ENCODE measurements around the gene PAMR1. TPM values are rescaled to one million over a fixed set of nuclear protein-coding genes. Genes with fewer than 3 reads are reported as not detected.

Gene PAMR1
- polyA plus RNA-seq, 2 donors, result 0.31 to 1.2 TPM

DNA sequence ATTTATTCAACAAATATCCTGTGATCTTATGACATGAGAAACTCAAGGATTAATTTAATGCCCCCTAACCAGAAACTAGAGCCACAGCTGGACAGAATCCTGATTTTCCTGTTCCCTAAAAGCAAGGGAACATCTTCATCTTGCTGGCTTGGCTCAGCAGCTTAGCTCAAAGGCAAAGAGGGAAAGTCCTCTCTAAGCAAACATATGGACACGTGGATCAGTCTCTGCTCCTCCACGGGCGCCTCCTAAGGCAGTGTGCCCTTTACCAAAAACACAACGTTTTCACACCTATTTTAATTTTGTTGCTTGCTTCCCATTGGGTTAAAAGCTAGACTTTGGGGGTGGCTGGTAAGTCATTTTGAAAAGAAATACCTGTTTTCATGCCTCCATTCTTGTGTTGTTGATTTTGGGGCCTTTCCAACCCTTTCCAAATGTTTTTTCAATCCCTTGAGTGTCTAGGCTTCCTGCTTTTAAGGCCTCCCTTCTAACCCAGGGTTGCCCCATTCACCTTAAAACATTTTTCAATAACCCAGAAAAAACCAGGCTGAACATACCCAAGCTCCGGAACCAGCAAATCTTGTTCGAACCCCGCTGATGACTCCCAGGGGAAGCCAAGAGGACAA, 121.5 kb downstream of the PAMR1 start:
- no peaks in the 10 kb centered on the region for H3K4me1 ChIP-seq (ENCODE audit: control insufficient read depth in 2 of 2, insufficient read depth in 2 of 2, low read length in 1 of 2)
- no peak overlapping the region for H3K4me3 ChIP-seq (ENCODE audit: low read depth in 1 of 2, low read length in 2 of 2)
- H3K27me3 ChIP-seq (ENCODE audit: control insufficient read depth in 1 of 2, insufficient read depth in 2 of 2, low read length in 2 of 2), result no peaks in the 10 kb centered on the region
- no peak overlapping the region for H3K27ac ChIP-seq (ENCODE audit: low read depth in 2 of 2, low read length in 1 of 2)
- H3K36me3 ChIP-seq (ENCODE audit: control insufficient read depth in 2 of 2, insufficient read depth in 2 of 2, low read length in 1 of 2), result no peaks in the 10 kb centered on the region
- 68% methylated on average over 7 of the region's 7 CpGs for WGBS, 2 donors
- no peaks in the 10 kb centered on the region for H3K9me3 ChIP-seq (ENCODE audit: control insufficient read depth in 2 of 2, insufficient read depth in 1 of 2, low read depth in 1 of 2, low read length in 1 of 2)

DNA sequence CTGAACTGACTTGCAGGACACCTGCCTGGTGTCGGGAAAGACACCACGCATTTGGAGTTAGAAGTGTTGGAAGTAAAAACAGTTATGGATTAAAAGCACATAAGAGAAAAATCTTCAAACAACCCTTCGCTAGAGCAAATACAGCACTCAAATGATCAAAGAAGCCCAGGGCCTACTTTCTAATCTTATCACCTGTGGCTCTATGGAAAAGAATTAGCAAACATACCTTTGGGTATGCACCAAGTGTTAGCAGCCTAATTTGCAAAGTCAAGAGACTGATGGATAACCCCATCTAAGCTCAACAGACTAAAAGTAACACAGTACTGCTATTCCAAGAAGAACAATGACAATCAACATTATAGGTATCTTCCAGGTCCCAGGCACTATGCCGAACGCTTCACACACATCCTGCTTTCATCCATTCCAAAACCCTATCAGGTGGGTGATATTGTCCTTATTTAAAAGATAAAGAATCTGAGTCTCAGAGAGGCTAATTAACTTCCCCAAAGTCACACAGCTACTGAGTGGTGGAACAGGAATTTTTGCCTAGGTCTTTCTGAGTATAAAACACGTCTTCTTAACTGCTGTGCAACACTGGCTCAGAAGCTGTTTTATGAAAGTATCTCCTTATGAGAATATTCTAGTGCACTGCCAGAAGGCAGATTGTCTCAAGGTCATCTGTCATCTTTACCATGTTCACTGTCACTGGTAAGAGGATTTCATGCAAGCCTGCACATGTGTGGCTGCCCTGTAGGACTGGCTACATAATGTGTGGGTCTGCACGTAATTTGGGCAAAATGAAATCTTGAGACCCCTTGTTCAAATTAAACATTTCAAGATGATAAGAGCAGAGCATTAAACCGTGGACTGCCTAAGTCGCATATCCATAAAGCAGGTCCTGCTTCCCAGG, 122.4 kb downstream of the PAMR1 start:
- Histone ChIP-seq H3K4me3 (ENCODE audit: low read depth in 1 of 2, low read length in 2 of 2) (no peak overlapping the region), H3K27me3 (ENCODE audit: control insufficient read depth in 1 of 2, insufficient read depth in 2 of 2, low read length in 2 of 2) (no peaks in the 10 kb centered on the region), H3K36me3 (ENCODE audit: control insufficient read depth in 2 of 2, insufficient read depth in 2 of 2, low read length in 1 of 2) (no peaks in the 10 kb centered on the region), H3K9me3 (ENCODE audit: control insufficient read depth in 2 of 2, insufficient read depth in 1 of 2, low read depth in 1 of 2, low read length in 1 of 2) (no peaks in the 10 kb centered on the region), H3K4me1 (ENCODE audit: control insufficient read depth in 2 of 2, insufficient read depth in 2 of 2, low read length in 1 of 2) (no peaks in the 10 kb centered on the region), H3K27ac (ENCODE audit: low read depth in 2 of 2, low read length in 1 of 2) (no peak overlapping the region)
- 73 to 81% methylated on average over 9 of the region's 9 CpGs for WGBS, 2 donors

GRCh38 chr11:35398881-35399280, 126.5 kb downstream of the PAMR1 start:
- H3K27me3 ChIP-seq (ENCODE audit: control insufficient read depth in 1 of 2, insufficient read depth in 2 of 2, low read length in 2 of 2), result no peaks in the 10 kb centered on the region
- 56 to 60% methylated on average over 1 of the region's 1 CpG for WGBS, 2 donors
- no peaks in the 10 kb centered on the region for H3K4me1 ChIP-seq (ENCODE audit: control insufficient read depth in 2 of 2, insufficient read depth in 2 of 2, low read length in 1 of 2)
- H3K27ac ChIP-seq (ENCODE audit: low read depth in 2 of 2, low read length in 1 of 2), result no peak overlapping the region
- H3K36me3 ChIP-seq (ENCODE audit: control insufficient read depth in 2 of 2, insufficient read depth in 2 of 2, low read length in 1 of 2), result no peaks in the 10 kb centered on the region
- H3K4me3 ChIP-seq (ENCODE audit: low read depth in 1 of 2, low read length in 2 of 2), result no peak overlapping the region
- no peaks in the 10 kb centered on the region for H3K9me3 ChIP-seq (ENCODE audit: control insufficient read depth in 2 of 2, insufficient read depth in 1 of 2, low read depth in 1 of 2, low read length in 1 of 2)

GRCh38 chr11:35394941-35395340, 130.5 kb downstream of the PAMR1 start:
- Histone ChIP-seq H3K27me3 (ENCODE audit: control insufficient read depth in 1 of 2, insufficient read depth in 2 of 2, low read length in 2 of 2) (no peaks in the 10 kb centered on the region), H3K27ac (ENCODE audit: low read depth in 2 of 2, low read length in 1 of 2) (no peak overlapping the region), H3K4me3 (ENCODE audit: low read depth in 1 of 2, low read length in 2 of 2) (no peak overlapping the region), H3K4me1 (ENCODE audit: control insufficient read depth in 2 of 2, insufficient read depth in 2 of 2, low read length in 1 of 2) (no peaks in the 10 kb centered on the region), H3K36me3 (ENCODE audit: control insufficient read depth in 2 of 2, insufficient read depth in 2 of 2, low read length in 1 of 2) (no peaks in the 10 kb centered on the region), H3K9me3 (ENCODE audit: control insufficient read depth in 2 of 2, insufficient read depth in 1 of 2, low read depth in 1 of 2, low read length in 1 of 2) (no peaks in the 10 kb centered on the region)
- WGBS, 2 donors, result 91 to 92% methylated on average over 5 of the region's 5 CpGs

GRCh38 chr11:35393098-35393497, 132.3 kb downstream of the PAMR1 start:
- WGBS, 2 donors, result 69 to 76% methylated on average over 4 of the region's 4 CpGs
- no peaks in the 10 kb centered on the region for H3K4me1 ChIP-seq (ENCODE audit: control insufficient read depth in 2 of 2, insufficient read depth in 2 of 2, low read length in 1 of 2)
- no peak overlapping the region for H3K27ac ChIP-seq (ENCODE audit: low read depth in 2 of 2, low read length in 1 of 2)
- no peaks in the 10 kb centered on the region for H3K9me3 ChIP-seq (ENCODE audit: control insufficient read depth in 2 of 2, insufficient read depth in 1 of 2, low read depth in 1 of 2, low read length in 1 of 2)
- H3K27me3 ChIP-seq (ENCODE audit: control insufficient read depth in 1 of 2, insufficient read depth in 2 of 2, low read length in 2 of 2), result no peaks in the 10 kb centered on the region
- no peak overlapping the region for H3K4me3 ChIP-seq (ENCODE audit: low read depth in 1 of 2, low read length in 2 of 2)
- no peaks in the 10 kb centered on the region for H3K36me3 ChIP-seq (ENCODE audit: control insufficient read depth in 2 of 2, insufficient read depth in 2 of 2, low read length in 1 of 2)

DNA sequence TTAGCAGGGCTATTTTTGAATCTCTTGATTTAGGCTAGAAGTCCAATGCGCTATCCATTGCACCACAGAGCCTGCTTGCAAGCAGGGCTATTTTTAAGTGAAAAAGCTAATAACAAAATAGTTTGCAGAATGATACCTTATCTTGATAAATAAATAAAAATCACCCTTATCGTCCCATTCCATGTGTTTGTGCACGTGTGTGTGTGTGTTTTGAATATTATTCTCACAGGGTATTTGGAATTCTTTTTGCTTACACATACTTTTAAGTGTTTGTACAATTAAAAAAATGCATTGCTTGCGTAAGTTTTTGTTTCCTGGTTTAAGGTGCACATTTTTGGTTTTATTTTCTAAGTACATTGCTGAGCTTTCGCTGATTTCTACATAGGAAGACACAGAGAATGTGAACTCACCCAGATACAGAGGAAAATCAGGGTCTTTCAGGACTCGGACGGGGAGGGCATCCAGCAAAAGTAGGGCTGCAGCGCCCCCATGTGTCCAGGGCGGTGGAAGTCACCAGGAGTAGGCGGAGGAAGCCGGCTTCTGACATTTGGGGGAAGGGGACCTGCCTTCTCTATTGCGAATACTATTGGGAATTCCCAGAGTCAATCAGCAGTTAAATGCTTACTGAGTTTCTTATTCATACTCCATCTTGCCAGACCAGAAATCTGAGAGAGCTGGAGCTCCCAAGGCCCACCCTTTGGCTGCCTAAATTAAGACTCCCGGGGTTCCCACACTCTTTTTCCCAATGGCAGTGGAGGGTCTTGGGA, 133.3 kb downstream of the PAMR1 start:
- Histone ChIP-seq H3K27ac (ENCODE audit: low read depth in 2 of 2, low read length in 1 of 2) (no peak overlapping the region), H3K4me3 (ENCODE audit: low read depth in 1 of 2, low read length in 2 of 2) (peak overlapping the region in 1 of 2 donors; percentile 27), H3K9me3 (ENCODE audit: control insufficient read depth in 2 of 2, insufficient read depth in 1 of 2, low read depth in 1 of 2, low read length in 1 of 2) (no peaks in the 10 kb centered on the region), H3K36me3 (ENCODE audit: control insufficient read depth in 2 of 2, insufficient read depth in 2 of 2, low read length in 1 of 2) (no peaks in the 10 kb centered on the region), H3K27me3 (ENCODE audit: control insufficient read depth in 1 of 2, insufficient read depth in 2 of 2, low read length in 2 of 2) (no peaks in the 10 kb centered on the region), H3K4me1 (ENCODE audit: control insufficient read depth in 2 of 2, insufficient read depth in 2 of 2, low read length in 1 of 2) (no peaks in the 10 kb centered on the region)
- 17 to 20% methylated on average over 13 of the region's 13 CpGs for WGBS, 2 donors

DNA sequence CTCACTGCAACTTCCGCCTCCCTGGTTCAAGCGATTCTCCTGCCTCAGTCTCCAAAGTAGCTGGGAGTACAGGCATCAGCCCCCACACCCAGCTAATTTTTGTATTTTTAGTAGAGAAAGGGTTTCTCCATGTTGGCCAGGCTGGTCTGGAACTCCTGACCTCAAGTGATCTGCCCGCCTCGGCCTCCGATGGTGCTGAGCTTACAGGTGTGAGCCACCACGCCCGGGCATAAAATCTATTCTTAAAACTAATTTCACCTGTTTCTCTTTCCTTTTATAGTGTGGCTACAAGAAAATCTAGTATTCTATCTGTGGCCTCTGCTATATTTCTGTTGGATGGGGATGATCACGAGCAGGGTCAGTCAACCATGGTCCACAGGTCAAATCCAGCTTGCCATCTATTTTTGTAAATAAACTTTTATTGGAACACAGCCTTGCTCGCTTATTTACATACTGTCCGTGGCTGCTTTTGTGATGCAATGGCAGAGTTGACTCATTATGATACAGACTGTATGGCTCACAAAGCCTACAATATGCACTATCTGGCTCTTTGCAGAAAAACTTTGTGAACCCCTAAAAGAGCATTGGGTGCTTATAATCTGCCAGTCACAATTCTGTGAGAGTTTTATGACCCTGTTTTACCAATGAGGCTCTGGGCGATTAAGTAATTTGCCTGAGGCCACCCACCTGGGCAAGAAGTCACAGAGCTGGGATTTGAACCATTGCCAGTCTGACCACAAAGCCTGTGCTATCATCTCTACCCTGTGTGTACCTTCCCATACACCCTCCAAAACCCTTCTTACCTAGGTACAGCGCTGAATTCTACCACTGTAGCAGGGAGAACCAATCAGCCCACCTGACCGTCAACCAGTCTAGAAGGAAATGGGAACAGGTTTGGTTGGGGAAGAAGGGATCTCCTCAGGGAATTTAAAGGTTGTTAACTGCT, 134.4 kb downstream of the PAMR1 start:
- Histone ChIP-seq H3K36me3 (ENCODE audit: control insufficient read depth in 2 of 2, insufficient read depth in 2 of 2, low read length in 1 of 2) (no peaks in the 10 kb centered on the region), H3K27ac (ENCODE audit: low read depth in 2 of 2, low read length in 1 of 2) (no peak overlapping the region), H3K4me1 (ENCODE audit: control insufficient read depth in 2 of 2, insufficient read depth in 2 of 2, low read length in 1 of 2) (no peaks in the 10 kb centered on the region), H3K4me3 (ENCODE audit: low read depth in 1 of 2, low read length in 2 of 2) (no peak overlapping the region), H3K27me3 (ENCODE audit: control insufficient read depth in 1 of 2, insufficient read depth in 2 of 2, low read length in 2 of 2) (no peaks in the 10 kb centered on the region), H3K9me3 (ENCODE audit: control insufficient read depth in 2 of 2, insufficient read depth in 1 of 2, low read depth in 1 of 2, low read length in 1 of 2) (no peaks in the 10 kb centered on the region)
- WGBS, 2 donors, result 62 to 65% methylated on average over 13 of the region's 13 CpGs

DNA sequence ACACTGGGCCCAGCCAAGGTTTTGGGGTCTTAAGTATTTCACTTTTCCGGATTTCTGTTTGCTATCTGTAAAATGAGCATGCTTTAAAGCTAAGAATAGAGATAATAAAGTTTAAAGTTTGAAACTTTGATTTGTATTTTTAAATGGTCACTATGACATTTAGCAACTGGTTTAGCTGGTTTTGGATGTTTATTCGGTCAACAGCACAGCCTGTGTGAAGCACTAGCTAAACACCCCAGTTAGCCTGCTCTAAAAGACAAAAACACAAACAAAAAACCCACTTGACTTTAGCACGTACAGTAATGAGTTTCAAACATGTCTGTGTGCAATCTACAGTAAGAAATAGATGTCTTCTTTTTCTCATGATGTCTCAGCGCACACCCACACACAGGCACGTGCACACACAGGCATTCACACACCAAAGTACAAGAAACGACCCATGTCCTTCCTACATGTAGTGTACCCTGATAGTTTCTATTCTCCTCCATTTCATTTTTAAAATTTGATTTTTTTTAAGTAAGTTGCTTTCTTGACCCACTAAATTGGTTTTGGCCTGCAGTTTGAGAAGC, 135.4 kb downstream of the PAMR1 start:
- H3K27ac ChIP-seq (ENCODE audit: low read depth in 2 of 2, low read length in 1 of 2), result no peak overlapping the region
- 59 to 64% methylated on average over 6 of the region's 6 CpGs for WGBS, 2 donors
- no peaks in the 10 kb centered on the region for H3K4me1 ChIP-seq (ENCODE audit: control insufficient read depth in 2 of 2, insufficient read depth in 2 of 2, low read length in 1 of 2)
- no peaks in the 10 kb centered on the region for H3K9me3 ChIP-seq (ENCODE audit: control insufficient read depth in 2 of 2, insufficient read depth in 1 of 2, low read depth in 1 of 2, low read length in 1 of 2)
- no peaks in the 10 kb centered on the region for H3K36me3 ChIP-seq (ENCODE audit: control insufficient read depth in 2 of 2, insufficient read depth in 2 of 2, low read length in 1 of 2)
- H3K4me3 ChIP-seq (ENCODE audit: low read depth in 1 of 2, low read length in 2 of 2), result no peak overlapping the region
- H3K27me3 ChIP-seq (ENCODE audit: control insufficient read depth in 1 of 2, insufficient read depth in 2 of 2, low read length in 2 of 2), result no peaks in the 10 kb centered on the region
